Endometrial microvascular endothelial cells (primary cell): ENCODE results near the gene TIE1. TPM values are rescaled to one million over a fixed set of nuclear protein-coding genes. Genes with fewer than 3 reads are reported as not detected.

Source experiments
- in situ Hi-C: cut with HindIII; loops from 2 replicates; pipeline ENCODE4 v1.10.0; 2017; ENCODE audit warnings: low sequenced_read_pairs, low pct_unique_long_range_greater_than_20kb; ENCODE audit errors: inconsistent ontology term
- total RNA-seq: library from RNA; depleted of rRNA; stranded (reverse); fragments of >200 nt; gene quantifications from one replicate; pipeline ENCODE4 v1.2.3, GENCODE V29; 2015; ENCODE audit errors: inconsistent ontology term

TIE1 gene
- total RNA-seq, 1 donor from 2014 or later: 302 TPM

DNA sequence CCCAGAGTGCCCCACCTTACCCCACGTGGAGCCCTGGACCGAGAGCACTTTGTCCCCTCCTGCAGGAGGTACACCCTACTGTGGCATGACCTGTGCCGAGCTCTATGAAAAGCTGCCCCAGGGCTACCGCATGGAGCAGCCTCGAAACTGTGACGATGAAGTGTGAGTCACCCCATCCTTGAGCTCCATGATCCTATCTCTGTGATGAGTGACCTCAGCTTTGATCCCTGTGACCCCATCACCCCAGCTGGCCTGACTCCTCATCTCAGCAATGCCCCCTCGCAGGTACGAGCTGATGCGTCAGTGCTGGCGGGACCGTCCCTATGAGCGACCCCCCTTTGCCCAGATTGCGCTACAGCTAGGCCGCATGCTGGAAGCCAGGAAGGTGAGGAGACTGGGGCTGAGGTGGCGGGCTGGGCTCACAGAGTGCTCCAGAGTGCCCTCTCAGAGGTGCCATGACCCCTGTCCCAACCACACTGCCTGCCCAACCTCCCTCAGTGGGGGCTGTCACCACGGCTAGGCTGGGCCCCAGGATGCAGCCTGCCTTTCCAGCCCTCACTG is 20.6 kb downstream of the TIE1 start:
- in situ Hi-C loops: no loop called here

DNA sequence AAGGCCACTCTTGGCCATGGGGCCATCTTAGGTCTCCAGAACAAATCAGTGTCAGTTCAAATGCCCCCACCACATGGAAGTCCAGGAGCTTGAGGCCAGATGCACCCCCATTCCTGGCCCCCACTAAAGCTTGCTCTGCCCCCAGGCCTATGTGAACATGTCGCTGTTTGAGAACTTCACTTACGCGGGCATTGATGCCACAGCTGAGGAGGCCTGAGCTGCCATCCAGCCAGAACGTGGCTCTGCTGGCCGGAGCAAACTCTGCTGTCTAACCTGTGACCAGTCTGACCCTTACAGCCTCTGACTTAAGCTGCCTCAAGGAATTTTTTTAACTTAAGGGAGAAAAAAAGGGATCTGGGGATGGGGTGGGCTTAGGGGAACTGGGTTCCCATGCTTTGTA is 21.7 kb downstream of the TIE1 start:
- in situ Hi-C loops: no loop called here

- in situ Hi-C loops: no loop called here
Measured at GRCh38 chr1:43324810-43325209, 24.0 kb downstream of the TIE1 start.

DNA sequence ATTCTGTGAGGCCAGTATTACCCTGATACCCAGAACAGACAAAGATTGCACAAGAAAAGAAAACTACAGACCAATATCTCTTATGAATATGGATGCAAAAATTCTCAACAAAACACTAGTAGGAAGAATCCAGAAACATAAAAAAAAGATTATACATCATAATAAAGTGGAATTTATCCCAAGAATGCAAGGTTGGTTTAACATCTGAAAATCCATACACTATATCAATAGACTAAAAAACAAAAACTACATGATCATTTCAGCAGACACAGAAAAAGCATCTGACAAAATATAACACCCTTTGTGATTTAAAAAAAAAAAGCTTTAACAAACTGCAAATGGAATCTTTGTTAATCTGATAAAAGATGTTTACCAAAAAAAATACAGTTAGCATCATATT is 24.6 kb downstream of the TIE1 start:
- in situ Hi-C loops: no loop called here

- in situ Hi-C loops: no loop called here
Measured at GRCh38 chr1:43327549-43328292, 26.9 kb downstream of the TIE1 start.

GRCh38 chr1:43329995-43330751 is 29.4 kb downstream of the TIE1 start:
- in situ Hi-C loops: no loop called here

DNA sequence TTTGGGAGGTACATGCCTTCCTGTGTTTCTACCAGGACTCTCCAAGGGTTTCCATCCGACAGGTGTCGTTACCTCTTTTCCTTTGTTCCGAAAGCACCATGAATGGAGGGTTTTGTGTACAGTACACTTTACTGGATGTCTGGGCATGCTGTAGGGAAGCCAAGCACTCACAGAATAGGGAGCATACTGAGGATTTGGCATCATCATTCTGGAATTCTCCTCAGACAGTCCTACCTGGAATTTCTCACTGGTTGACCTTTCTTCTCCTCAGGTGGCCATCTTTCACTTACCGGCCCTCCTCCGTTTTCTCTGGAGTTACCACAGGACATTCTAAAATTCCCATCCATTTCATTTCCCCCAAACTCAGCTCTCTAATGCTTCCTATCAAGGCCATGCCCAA is 30.9 kb downstream of the TIE1 start:
- in situ Hi-C loops: no loop called here

GRCh38 chr1:43334453-43335205 is 33.8 kb downstream of the TIE1 start:
- in situ Hi-C loops: no loop called here

DNA sequence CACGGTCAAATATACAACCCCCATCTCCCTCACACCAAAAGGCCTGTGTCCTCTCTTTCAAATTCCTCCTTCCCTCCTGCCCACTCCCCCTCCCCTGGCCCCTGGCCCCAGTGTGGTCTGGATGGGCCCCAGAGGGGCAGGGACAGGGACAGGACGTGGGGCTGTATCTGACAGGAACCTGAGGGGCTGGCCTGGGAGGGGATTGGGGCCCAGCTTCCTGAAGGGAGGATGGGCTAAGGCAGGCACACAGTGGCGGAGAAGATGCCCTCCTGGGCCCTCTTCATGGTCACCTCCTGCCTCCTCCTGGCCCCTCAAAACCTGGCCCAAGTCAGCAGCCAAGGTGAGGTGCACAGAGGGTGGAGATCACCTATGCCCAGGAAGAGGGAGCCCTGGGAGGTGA is 36.8 kb downstream of the TIE1 start, which contains the start of gene MPL:
Gene MPL (plus strand): TSS at position 231 of the 400 bp plus-strand sequence. CDS start 31 bp downstream, at position 262.
- in situ Hi-C loops: no loop called here

- in situ Hi-C loops: no loop called here
Measured at GRCh38 chr1:43338001-43338400, 37.2 kb downstream of the TIE1 start.

DNA sequence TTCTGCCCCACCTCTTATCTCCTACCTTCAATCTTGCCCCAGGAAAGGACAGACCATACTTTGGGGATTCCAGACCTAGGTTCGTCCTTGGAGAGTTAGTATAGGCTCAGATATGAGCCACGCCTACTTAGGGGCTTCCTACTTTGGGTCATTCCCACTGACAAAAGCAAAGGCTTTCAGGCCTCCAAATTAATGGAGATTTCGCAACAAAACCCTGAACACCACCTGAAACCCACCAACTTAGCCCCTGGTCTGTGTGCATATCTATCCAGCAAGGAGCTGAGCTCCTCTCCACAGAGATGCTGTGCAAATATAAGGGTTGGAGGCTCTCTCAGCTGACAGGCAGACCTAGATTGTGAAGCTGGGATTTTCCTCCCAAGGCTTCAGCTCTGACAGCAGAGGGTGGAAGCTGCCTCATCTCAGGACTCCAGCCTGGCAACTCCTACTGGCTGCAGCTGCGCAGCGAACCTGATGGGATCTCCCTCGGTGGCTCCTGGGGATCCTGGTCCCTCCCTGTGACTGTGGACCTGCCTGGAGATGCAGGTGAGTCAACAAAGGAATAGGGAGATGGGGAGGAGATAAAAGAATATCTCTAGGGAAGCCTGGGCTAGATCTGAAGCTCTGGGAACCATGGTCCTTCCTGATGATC is 38.9 kb downstream of the TIE1 start:
- in situ Hi-C loops: no loop called here

- in situ Hi-C loops: no loop called here
Measured at GRCh38 chr1:43340559-43340958, 39.8 kb downstream of the TIE1 start.

DNA sequence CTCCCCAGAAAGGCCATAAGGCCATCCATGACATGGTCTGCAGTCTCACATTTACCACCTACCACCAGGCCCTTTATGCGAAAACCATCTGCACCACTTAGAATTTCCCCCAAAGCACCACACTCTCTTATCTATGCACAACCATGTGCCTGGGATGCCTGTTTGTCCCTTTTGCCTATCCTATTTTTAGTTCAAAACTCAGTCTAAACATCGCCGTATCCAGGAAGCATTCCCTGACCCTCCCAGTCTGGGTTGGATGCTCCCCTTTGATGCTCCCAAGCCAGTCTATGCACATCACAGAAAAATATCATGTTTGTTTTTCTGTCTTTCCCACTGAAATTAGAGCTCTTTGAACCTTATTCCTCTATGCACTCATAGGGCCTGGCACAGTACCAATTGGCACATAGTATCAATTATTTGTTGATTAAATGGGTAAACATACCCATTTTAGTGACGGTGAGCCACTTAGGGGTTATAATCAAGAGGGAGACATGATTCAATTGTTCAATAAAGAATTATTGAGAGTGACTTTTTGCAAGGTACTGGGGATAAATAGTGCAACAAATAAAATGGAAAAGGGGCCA is 43.6 kb downstream of the TIE1 start:
- in situ Hi-C loops: no loop called here

DNA sequence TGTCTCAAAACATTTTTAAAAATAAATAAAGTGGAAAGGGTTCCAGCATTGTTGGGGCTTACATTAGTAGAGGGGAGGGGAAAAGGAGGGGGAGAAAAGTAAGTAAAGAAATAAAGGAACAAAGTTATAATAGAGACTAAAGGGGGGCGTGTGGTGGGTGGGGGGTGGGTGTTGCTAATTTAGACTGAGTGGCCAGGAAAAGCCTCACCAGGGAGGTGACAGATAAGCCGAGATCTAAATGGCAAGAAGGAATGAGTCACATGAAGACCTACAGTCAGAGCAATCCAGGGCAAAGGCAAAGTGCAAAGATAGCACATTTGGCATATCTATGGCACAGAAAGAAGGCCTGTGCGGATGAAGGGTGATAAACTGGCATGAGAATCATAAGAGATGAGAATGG is 44.3 kb downstream of the TIE1 start:
- in situ Hi-C loops: no loop called here

DNA sequence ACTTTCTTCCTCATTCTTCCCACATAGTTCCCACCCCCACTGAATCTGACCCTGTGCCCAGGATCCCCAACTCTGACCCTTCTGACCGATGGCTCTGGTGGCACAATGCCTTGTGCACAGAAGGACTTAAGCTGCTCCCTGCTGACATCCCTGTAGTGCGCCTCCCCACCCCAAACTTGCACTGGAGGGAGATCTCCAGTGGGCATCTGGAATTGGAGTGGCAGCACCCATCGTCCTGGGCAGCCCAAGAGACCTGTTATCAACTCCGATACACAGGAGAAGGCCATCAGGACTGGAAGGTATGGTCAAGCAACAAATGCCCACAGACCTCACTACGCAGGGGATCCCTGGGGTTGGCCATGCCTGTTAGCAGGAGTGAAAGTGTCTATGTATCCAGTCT is 45.9 kb downstream of the TIE1 start:
- in situ Hi-C loops: no loop called here

DNA sequence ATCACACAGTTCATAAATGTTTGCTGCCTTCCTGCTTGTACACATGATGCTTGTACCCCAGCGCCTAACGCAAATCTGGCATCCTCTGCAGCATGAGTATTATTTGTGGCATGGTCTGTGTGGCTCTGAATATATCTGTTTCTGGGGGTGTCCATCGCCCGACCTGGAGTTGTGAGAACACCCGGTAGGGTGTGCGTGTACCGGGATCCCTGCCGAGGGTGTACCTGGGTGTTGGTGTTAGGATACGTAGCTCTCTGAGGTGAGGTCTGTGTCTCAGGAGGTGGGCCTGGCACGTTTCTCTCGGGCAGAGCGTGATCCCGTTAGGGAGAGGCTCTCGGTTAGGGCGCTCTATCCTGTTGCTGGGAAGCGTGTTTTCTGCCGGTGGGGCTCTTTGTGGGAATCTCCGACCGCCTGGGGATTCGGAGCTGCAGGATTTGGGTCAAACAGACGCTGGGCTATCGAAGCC is 47.6 kb downstream of the TIE1 start:
- in situ Hi-C loops: no loop called here

- in situ Hi-C loops: no loop called here
Measured at GRCh38 chr1:43348809-43349593, 48.2 kb downstream of the TIE1 start.
